Stimulated activated CD4-positive, alpha-beta T cell treated with anti-CD3 and anti-CD28 coated beads, Interleukin-2, amount 100 ng/mL, for 4 hours (primary cell): ENCODE measurements around the gene CHMP5.

Experiments
- DNase-seq: peaks from one replicate; pipeline ENCODE4 v3.0.0-alpha.2; 2020; ENCODE audit warnings: low read depth

CHMP5 gene

DNA sequence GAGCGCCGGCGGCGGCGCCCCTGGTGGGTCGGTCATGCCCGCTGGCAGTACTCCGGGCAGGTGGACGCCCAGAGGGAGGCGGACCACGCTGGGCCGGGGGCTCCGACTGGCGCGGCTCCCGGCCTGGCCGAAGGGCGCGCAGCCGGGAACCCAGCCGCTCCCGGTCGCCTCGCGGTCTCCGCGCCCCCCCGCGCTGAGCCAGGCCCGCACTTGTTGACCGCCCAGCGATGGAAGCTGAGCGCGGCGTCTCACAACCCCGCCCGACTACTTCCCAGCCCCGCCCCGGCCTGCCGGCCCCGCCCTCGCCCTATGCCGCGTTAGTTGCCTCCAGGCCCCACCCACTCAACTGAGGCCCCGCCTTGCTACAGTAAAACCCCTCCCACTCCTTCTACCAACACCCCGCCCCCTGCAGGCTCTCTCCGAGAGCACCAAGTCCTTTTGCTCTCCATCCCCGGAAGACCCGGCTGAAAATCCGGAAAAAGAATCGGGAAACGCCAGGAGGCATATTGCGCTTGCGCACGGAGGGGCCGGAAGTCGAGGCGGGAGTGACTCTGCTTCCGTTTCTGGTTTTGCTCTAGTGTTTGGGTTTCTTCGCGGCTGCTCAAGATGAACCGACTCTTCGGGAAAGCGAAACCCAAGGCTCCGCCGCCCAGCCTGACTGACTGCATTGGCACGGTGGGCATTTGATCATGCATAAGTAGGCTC lies at the start of gene CHMP5, which contains the start of gene BAG1:
CHMP5 (plus strand) TSS at position 577 of the 705 bp plus-strand sequence; CDS start at position 607, 30 bp downstream.
BAG1 (minus strand) TSS at position 236 of the 705 bp plus-strand sequence.
- DNase-seq: peak; percentile 100

DNA sequence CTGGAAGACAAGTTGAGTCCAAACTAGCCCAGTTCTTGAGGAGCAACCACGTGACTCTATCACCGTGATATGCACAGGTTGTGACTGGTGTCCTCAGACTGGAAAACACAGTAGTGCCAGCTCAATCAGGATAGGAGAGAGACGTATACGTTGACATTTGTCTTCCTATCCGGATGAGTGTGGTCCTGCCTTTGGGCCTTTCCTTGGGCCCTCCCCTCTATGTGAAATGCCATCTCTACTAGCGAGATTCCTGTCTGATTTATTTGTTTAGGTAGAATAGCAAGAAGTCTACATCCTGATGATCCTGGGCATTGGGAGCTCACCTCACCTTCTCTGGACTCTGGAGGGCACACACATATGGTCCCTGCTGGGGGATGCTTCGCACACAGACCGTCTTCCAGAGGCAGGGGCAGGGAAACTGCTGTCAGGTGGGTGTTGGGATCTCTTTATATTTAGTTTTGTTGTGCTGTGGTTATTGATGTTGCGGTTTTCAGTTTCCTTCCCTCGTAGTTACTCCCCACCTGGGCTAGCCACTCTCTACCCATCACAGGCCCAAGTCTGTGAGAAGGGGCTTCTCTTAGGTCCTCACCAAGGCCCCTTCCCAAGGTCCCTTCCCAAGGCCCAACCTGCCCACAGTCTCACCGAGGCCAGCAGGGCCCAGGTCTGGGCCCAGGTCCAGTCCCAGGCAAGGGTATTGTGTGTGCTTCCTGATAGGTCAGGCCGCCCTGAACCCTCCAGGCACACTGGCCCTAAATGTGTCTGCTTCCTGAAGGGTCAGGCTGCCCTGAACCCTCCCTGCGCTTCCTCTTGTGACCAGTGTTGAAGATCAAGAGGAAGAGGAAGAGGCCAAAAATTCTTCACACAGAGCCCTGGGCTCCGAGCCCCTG lies 43.9 kb upstream of the CHMP5 start:
- DNase-seq: no peak

DNA sequence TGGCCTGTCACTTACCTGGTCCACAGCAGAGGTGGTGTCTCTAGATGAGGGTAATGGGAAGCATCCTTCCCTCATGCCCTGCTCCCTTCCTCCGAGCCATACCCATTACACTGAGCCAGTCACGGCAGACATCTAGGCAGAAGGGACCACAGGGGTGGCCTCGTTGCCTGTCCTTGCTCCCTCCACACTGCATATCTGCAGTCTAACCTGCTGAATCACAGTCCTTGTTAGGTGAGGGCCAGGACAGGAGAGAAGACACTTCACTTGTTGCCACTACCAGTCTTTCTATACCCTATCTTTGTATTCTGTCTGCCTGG lies 43.3 kb upstream of the CHMP5 start:
- no peak for DNase-seq

DNA sequence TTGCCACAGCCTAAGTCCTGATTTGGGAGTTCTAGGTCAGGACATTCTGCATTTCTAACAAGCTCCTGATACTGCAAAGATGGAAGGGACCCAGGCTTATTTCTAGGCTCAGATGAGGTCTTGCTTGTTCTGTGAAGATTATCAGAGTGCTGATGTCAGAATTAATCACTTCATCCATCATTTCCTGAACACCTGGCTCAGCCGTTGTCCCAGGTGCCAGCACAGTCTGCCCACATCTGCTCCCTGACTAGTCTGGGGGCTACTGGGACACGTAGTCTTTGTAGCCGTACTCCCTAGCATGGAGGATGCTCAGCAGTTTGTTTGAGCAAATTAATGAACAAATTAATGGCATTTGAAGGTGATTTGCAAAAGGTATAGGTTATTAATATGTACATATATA lies 42.8 kb upstream of the CHMP5 start:
- no peak for DNase-seq

DNA sequence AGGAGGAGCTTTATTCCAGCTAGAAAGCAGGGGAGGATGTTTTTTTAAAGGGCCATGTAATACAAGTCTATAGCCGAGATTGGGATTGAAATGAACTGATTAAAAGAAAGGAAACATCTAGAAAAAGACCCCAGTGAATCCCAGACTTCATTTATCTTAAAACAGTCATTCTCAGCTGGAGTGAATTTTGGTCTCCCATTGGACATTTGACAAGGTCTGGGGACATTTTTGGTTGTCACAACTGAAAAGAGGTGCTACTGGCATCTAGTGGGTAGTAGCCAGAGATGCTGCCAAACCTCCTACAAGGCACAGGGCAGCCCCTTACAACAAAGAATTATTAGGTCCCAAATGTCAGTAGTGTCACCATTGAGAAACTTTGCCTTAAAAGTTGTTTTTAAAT lies 41.2 kb upstream of the CHMP5 start:
- no peak for DNase-seq

DNA sequence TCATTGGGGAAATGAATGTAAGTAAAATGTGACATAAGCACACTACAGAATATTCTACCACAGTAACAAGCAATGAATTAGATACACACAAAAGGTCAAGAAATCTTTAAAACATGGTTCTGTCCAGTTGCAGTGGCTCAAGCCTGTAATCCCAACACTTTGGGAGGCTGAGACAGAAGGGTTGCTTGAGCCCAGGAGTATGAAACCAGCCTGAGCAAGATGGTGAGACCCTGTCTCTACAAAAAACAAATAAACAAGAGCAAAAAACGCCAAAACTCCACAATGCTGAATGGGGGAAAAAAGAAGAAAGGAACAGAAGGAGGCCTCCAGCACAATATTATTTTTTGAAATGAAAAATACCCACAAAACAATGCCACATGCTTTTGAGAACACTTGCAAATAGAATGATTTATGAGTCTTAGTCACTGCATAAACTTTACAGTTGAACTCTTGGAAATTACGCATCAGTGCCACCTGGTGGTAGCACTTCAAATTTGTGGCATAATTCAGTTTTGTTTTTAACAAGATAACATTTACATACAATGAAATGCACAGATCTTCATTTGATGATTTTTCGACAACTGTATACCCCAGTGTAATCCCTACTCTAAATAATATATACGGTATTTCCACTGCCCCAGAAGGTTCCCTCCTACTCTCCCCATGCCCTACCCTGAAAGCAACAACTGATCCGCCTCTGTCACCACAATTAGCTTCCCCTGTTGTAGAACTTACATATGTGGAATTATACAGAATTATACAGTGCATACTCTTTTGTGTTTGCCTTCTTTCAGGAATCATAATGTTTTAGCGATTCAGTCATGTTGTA lies 39.3 kb upstream of the CHMP5 start:
- peak; percentile 62 for DNase-seq

DNA sequence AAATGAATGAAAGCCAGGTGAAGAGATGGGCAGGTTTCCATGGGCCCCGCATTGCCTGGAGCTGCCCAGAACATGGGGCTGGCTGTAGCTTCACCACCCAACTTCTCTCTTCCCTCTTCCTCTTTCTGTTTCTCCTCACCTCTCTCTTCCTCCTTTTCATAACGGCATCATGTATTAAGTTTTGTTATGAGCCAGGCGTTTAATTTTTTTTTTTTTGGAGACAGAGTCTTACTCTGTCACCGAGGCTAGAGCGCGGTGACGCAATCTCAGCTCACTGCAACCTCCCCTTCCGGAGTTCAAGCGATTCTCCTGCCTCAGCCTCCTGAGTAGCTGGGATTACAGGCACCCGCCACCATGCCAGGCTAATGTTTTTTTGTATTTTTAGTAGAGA lies 37.8 kb upstream of the CHMP5 start:
- no peak for DNase-seq

DNA sequence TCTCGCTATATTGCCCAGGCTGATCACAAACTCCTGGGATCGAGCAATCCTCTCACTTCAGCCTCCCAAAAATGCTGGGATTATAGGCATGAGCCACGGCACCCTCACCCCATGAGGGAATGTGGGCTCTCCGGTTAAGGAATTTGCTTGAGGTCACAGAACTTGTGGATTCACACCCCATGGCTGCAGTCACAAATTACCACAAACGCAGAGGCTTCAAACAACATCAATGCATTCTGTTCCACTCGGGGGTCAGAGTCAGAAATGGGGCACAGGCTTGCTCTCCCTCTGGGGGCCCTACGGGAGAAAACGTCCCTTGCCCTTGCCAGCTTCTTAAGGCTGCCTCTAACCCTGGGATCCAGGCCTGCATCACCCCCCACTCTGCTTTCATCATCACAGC lies 37.1 kb upstream of the CHMP5 start:
- DNase-seq: no peak

DNA sequence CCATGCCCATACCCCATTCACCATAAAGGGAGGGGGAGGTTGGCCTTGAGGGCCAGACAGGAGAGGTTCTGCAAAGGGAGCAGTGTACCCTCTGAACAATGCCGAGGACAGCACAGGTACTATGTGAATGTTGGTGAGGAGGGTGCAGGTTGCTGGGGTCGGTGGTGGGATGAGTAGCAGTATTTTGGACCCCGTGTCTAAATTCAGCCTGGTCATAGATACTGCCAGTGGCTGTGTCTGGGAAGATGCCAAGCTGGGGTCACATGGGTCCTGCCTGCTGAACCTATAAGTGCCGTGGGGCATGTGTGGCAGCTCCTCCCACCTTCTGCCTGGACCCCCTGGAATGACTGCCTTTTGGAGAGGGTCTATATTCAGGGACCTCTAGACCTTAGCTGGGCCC lies 36.2 kb upstream of the CHMP5 start:
- DNase-seq: no peak

DNA sequence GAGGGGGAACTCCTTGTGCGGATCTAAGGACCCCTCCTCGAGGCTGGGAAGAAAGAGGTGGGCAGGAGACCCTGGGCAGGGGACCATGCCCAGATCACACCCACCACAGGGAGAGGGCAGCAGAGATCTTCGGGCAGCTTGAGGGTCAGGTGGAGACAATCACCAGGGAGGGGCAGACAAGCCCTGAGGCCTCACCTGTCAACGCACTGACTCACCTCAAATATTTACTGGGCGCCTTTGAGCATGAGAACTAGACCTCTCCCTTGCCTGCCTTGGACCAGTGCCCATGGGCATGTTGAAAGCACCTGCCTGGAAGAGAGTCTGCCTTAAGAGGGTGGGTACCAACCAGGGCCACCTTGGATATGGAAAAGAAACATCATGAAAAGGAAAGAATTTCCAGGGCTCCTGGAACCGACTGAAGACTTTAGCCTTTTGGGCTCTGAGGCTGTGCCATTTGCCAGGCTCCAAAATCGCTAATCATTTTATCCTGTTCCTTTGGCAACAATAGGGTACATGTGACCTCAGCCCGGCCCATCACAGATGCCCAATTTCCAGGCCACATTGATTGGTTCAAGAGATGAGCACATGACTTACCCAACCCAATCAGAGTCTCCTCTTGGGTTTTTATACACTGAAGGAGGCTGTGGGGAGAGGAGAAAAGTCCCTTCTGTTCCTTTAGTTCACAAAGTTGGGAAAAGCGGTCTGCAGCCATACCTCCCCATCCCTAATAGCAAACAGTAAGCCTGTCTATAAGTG lies 35.3 kb upstream of the CHMP5 start:
- DNase-seq: no peak

DNA sequence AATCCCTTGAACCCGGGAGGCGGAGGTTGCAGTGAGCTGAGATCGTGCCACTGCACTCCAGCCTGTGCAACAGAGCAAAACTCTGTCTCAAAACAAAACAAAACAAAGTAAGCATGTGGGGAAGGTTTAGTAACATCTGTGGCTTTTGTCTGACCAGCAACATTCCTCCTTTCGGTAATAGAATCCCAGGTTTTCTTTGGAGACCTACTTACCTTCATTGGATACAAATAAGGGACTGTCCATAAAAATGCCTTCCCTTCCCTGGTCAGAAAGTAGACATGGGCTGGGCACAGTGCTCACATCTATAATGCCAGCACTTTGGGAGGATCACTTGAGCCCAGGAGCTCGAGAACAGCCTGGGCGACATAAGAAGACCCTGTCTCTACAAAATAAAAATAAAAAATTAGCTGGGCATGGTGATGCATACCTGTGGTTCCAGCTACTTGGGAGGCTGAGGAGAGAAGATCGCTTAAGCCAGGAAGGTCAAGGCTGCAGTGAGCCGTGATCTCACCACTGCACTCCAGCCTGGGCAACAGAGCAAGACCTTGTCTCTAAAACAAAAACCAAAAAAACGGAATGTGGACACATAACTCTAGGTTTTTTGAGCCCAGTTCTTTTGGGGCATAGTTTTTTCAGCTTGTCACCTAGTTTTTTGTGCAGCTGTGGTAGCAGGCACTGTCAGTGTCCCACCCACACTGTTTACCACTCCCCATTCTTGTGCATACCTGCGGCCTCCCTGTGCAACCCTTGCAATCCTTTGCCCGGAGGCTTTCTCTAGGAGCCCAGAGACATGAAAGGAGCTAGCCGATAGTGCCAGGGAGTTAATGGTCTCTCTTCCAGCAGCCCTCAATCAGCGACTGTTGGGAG lies 33.9 kb upstream of the CHMP5 start:
- no peak for DNase-seq

DNA sequence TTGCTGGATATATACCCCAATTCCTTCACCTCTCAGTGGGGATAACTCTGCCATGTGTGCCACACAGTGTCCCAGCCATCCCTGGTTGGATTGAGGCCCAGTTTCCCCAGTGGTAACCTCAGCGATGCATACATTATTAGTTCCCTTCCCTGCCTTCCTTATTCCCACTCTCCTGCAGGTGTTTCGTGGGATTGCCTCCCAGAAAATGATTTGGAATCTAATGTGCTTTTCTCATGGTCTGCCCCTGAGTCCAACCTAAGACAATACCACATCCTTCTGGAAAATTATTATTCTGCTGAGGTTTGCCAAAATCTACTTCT lies 33.3 kb upstream of the CHMP5 start:
- DNase-seq: no peak

DNA sequence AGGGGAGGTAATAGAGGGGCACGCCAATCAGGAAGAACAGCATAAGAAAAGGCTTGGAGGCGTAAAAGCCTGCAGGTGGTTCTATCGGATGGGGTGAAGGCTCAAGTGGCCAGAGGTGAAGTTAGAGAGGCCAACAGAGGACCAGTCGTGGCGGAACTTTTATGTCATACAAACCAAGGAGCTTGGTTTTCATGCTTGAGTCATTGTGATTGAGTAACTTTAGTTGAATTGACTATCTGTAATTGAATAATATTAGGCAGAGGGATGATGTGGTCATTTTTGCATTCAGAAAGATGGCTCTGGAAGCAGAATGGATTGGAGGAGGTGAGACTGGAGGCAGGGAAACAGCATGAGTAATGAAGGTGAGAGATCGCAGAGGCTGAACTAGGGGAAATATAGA lies 32.0 kb upstream of the CHMP5 start:
- DNase-seq: no peak

DNA sequence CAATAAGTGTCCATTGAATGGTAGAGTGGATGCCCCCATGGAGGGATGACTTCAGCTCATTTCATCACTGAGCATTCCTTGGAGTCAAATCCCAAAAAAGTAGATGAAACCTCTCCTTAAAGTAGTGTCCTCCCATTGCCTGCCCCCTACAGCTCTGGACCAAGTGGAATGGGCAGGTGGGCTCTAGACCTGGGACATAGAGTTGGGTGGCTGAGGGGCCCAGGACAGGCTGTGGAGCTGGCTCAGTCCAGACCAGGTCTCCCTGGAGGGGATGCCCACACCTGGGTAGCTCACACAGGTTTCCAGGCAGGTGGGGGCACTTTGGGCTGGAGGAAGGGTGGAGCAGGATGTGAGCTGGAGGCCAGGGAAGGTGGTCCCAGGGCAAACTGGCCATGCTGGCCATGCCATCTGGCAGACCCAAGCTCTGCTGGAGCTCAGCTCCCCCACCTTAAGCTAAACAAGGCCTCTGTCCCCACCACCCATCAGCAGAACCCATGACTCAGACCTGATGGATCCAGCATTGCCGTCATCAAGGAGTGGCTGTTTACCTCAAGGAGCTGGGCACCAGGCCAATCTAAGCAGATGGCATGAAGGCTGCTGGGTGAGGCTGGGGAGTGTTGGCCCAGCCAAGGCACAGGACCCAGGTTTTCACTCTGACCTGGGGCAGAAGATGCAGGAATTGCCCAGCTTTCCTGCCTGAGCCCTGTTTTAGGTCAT lies 31.1 kb upstream of the CHMP5 start:
- no peak for DNase-seq

DNA sequence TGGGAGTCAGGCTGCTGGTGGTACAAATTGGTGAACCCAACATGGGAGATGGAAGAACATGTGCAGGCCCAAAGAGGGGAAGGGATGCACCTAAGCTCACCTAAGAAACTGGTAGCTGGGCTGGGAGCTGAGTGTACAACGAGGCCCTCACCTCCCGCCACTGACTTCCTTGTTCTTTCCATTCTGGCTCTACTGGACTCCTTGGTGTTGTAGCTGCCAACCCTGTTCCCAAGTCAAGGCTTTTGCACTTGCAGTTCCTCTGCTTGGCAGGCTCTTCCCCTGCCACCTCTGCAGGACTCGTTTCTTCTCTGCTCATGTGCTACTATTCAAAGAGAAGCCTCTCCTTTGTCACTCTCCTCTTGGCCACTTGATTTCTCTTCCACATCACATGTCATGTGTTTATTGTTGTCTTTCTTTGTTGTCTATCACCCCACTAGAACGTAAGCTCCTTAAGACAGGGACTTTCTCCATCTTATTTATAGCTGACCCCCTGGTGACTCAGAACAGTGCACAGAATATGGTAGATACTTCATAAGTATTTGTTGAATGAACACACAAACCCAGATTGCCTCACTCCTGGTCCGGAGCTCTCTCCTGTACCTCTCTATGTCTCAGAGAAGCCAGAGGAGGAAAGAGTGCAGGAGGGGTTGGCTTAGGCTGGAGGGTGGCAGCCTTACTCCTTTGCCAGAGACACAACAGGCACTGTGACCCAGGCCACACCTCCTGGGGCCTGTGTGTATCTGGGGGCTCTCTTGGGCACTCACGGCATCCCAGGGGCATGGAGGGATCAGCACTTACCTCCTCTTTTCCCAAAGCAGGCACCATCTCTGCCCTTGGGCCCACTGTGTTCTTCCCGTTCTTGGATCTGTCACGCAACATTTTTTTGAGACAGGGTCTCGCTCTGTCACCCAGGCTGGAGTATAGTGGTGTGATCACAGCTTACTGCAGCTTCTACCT lies 30.1 kb upstream of the CHMP5 start:
- DNase-seq: no peak

DNA sequence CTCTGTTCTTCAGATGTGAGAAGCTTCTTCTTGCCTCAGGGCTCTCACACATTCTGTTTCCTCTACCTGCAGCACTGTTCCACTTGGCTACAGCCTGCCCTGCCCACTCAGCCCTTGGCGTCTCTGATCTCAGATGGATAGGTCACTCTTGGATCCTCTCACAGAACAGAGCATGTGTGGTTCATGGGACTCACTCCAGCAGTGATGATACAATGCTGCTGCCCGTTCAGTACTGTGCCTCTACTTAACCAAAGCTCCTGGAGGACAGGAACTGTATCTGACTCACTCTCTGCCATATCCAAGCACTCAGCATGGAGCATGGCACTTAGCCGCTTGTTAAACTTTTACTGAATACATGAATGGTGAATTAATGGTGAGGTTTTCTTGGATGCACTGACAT lies 28.3 kb upstream of the CHMP5 start:
- no peak for DNase-seq

DNA sequence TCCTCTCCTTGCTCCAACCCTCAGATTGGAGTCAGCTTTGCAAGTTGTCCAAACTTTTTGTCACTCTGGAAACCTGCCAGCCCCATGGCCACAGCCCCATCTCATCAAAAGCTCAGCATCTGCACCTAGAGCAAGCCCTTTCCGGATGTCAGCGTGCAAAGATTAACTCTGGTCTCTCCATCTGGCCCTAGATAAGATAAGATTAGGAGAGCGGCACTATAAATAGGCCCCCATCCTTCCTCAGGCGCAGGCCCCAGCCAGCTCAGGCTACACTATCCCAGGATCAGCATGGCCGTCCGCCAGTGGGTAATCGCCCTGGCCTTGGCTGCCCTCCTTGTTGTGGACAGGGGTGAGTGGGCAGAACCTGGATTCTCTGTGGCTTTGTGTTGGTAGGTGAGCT lies 24.9 kb upstream of the CHMP5 start, which contains the start of gene SPINK4:
SPINK4 (plus strand) TSS at position 247 of the 400 bp plus-strand sequence; CDS start at position 289, 42 bp downstream.
- no peak for DNase-seq

DNA sequence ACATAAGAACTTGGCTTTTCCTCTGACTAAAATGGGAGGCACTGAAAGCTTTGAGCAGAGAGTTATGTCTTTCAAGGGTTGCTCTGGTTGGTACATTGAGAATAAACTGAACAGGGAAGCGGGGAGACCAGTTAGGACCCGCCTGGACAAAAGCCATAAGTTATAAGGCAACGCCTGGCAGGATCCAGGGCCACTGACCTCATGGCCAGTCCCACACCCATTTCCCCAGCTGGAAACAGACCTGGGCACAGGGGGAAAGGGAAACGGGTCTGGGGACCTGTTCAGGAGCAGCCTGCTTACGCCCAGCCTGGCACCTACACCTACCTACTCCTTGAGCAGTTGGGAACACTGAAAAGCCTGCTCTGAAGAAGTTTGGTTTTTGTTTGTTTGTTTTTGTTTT lies 23.6 kb upstream of the CHMP5 start:
- DNase-seq: no peak

DNA sequence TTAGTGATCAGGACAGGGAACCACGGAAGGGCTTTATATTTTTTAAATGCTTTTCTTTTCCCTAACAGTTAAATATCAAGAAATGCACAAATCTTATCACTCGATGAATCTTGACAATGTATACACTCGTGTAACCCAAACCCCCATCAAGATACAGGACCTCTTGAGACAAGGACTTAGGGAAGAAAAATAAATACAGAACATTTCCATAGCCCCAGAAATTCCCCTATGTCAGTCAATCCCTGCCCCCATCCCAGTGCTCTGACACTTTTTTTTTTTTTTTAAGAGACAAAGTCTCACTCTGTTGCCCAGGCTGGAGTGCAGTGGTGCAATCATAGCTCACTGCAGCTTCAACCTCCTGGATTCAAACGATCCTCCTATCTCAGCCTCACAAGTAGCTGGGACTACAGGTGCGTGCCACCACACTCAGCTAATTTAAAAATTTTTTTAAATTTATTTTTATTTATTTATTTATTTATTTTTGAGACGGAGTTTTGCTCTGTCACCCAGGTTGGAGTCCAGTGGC lies 22.2 kb upstream of the CHMP5 start:
- DNase-seq: no peak
